ENCODE data around the gene ITPA.
A peak's percentile ranks its signal among the peaks of the same experiment; 100 is the strongest.

Gene ITPA

GRCh38 chr20:3229798-3230197, 20.5 kb downstream of the ITPA start:
- DNase-seq: no peak

DNA sequence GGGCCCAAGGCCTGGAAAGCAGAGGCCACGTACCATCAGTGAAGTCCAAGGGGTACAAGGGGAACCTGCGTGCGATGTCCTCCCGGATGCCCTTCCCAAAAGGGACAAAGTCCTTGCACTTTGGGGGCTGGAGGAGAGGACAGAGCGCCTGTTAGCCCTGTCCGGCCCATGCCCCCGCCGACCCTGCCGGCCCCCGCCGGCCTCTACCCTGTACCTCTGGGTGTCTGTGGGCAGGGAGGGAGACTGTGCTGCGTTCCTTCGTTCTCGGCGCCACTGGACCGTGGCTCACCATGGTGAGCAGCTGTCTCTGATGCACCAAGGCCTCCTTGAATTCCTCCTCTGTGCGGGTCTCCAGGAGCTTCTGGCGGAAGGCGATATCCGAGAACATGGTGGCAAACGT, 21.8 kb downstream of the ITPA start:
- no peak for DNase-seq

DNA sequence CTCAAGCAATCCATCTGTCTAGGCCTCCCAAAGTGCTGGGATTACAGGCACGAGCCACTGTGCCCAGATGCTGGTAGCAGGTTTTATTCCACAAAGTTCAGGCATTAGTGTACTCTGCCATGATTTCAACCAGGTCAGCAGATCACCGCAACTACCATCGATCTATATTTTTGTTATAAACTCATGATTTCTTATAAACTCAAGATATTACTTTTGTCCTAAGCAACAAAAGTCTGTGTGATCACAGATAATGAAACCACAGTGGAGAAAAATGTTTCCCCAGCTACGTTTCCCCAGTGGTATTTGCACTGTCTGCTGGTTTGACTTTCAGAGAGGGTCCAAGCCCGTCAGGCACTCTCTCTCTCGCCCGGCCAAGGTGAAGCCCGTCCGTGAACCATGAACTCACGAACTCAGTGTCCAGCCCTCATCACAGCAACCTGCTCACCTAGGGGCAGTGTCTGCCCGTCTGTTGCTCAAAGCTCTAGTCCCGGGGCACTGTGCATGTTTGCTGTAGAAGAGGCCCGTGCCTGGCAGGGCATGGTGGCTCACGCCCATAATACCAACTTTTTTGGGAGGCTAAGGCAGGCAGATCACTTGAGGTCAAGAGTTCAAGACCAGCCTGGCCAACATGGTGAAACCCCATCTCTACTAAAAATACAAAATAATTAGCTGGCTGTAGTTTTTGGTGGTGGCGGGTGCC, 22.7 kb downstream of the ITPA start:
- DNase-seq: no peak

- no peak for DNase-seq
Measured at GRCh38 chr20:3233131-3233990, 24.1 kb downstream of the ITPA start.

- no peak for DNase-seq
Measured at GRCh38 chr20:3233991-3234498, 24.7 kb downstream of the ITPA start.

DNA sequence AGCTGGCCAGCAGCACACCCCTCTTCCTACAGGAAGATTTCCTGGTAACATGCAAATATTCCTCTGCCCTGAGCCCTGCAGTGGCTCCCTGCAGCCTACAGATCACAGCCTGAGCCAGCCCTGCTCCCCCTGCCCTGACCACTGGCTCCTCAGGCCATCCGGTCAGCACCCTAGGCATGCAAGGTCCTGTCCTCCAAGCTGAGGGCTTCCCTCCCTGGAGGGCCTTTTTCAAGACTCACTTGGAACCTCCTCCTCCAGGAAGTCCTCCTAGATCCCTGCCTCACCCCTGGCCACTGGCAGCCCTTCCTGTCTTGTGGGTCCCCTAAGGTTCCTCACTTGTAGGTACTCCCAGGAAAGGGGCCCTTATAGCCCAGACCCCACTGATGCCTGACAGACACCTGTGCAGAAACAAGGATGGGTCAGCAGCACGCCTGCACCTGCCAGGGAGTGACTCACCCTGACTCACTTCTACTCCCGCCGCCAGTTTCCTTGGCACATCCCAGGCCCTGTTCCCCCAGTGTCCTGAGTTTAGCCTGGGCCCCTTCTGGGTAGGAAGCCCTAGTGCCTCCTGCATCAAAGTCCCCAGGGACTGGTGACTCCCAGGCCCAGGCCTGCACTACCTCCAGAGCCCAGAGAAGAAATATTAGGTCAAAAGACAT, 26.5 kb downstream of the ITPA start:
- peak; percentile 95 for DNase-seq

GRCh38 chr20:3237011-3237957, 28.0 kb downstream of the ITPA start:
- DNase-seq: no peak

GRCh38 chr20:3237958-3238615, 28.8 kb downstream of the ITPA start:
- no peak for DNase-seq

DNA sequence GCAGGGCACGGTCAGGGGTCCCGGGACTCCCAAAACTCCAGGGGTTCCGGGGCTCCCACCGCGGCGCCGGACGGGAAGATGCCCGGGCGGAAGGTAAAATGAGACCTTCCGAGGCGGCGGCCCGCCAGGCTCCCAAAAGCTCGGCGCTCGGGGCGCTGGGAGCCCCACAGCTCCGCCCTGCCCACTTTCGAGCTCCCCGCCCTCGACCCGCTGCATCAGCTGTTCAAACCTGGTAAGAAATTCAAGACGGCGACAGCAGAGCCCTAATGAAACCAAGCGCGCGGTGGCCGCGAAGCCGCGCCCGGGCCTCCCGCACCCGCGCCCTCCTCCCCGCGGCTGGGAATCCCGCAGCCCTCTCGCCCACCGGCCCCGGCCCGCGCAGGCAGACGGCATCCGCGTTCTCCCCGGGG, 29.3 kb downstream of the ITPA start:
- DNase-seq: no peak

DNA sequence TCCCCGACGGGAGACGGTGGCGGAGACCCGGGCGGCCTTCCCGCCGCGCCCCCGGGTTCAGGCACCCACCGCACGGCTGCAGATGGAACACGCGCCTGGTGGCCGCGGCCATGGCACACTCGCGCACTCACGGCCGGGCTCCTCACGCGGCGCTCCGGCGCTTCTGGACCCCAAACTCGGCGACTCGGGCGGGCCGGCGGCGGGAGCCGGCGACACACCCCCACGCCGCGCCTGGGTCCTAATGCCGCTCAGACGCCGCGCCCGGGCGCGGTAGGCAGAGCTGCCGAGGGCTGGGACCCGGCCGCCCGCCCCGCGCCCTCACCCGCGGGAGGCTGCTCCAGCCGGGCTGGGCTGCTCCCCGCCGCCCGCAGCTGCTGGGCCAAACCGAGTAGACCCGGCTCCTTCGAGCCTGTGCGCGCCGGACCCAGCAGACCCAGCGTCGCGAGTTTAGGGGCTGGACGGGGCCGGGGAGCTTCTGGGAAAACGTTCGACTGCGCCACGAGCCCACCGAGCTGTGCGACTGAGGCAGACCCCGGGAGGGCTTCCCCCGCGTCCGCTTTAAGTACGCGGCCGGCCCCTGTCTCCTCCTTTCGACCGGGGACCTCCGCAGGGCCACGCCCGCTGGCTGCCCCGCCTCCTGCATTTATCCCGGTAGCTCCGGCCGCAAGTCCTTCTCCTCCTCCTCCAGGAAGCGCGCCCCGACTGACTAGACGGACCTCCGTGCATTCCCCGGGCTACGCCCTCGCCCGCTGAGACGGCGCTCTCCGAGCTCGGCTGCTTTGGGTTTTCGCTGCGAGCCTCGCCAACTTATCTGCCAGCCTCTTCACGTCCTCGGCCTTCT, 29.9 kb downstream of the ITPA start, which contains the start of gene SLC4A11:
Gene SLC4A11 (minus strand): TSS at position 165 of the 841 bp plus-strand sequence. CDS start 53 bp downstream, at position 112.
- DNase-seq: peak; percentile 87

DNA sequence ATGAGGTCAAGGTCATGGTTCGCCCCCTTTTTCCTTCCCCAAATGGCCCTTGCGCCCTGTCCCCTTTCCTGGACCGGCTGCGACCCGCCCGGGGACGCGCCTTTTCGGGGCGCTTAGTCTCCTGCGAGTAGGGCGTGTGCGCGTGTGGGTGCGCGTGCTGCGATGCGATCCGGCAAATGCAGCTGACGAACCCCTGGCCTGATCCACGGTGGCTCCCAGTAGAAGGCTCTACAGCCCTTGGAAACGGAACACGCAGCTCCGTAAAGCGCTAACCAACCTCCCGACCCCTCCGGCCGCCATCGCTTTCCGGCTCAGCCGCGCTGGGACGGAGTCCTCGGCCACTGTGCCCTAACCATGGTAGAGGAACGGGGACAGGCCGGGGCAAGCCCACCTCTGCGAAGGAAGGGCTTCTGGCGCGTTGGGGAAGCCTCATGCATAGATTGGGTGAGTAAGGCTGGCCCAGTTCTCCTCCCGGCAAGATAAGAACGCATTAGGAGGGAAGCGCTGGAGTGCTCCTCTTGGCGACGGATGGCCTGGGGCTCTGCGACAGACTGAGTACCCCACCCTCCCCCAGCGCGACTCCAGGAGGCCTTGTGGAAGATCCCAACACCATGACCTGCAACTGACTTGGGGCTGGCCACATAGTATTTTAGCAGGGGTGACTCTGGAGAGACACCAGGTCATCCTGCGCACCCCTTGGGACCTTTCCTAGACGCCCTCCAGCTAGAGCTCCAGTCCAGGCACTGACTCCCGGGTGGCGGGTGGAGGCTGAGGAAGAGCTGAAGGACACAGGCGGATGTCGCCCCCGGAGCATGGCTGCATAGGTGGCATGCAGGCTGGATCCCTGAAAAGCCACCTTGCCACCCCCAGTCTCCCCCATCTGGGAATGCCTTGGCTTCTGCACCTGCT, 30.8 kb downstream of the ITPA start:
- DNase-seq: no peak

DNA sequence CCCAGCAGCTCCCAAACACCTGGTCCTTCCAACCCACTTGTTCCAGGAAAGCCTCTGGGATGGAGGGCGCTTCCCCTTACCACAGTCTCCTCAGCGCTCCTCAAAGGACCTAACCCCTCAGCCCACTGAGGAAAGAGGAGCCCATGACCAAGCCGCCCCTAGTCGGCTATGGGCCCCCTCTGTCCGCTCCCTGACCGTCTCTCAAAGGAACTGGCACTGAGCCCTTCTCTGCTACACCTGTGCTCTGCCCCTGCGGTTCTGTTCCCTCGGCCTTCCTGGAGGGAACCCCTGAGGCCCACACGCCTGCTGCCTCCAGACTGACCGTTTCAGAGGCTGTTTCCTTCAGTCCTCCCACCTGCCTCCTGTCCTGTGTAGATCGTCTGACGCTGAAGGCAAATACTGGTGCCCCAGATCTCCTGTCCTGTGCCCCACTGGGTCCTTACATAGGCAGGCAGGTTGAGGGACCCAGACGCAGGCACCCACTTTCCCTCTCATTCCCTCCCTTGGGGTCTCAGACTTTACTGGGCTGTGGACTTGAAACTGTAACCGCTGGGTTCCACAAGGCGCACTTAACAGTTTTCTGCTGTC, 31.6 kb downstream of the ITPA start:
- no peak for DNase-seq

DNA sequence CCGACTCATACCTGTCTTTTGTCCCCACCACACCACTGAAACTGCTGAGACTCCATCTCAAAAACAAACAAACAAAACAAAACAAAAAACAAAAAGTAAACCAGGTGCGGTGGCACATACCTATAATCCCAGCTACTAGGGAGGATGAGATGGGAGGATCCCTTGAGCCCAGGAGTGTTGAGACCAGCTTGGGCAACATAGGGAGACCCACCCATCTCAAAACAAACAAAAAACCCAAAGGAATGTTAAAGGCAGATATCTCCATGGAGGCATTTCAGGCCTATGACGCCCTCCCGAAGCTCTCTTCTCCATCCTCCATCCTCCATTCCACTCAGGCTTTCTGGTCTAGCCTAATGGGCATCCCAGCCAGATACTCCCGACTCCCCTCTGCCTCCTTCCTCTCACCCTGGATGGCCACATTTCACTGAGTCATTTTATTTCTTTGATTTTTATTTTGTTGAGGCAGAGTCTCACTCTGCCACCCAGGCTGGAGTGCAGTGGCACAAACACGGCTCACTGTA, 32.9 kb downstream of the ITPA start:
- DNase-seq: no peak

GRCh38 chr20:3243718-3244358, 34.5 kb downstream of the ITPA start:
- no peak for DNase-seq

DNA sequence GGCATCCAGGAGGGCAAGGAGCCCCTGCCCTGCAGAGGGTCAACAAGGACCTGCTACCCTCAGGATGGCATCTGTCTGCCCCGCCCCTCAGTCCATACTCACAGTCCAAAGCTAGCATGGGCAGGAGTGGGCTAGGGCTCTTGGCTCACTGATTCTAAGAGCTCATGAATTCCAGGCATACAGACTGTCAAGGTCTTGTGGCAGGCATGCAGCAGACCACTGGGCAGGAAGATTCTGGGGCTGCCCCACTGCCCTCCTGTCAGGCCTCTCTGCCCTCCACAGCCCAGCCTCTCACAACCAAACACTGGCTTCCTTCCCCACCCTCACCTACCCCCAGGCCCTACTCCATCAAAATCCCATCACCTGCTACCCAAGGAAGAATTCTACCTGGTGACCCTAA, 35.3 kb downstream of the ITPA start:
- DNase-seq: no peak

DNA sequence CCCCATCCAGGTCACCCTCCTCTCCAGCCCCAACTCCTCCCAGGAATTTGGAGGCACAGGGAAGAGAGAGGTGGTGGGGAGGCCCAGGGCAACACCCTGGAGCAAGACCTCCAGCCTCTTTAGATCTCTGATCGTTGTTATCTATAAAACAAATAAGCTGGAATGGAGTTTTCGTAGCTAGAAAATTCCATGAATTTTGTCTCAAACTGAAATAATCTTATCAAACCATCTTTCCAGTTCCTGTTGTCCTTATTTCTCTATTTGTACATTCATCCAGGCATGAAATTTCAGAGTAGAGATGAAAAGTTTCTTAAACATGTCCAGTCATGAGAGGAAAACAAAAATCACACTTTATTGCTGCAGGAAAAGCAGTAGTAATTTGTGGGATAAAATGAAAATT, 35.9 kb downstream of the ITPA start:
- DNase-seq: no peak

DNA sequence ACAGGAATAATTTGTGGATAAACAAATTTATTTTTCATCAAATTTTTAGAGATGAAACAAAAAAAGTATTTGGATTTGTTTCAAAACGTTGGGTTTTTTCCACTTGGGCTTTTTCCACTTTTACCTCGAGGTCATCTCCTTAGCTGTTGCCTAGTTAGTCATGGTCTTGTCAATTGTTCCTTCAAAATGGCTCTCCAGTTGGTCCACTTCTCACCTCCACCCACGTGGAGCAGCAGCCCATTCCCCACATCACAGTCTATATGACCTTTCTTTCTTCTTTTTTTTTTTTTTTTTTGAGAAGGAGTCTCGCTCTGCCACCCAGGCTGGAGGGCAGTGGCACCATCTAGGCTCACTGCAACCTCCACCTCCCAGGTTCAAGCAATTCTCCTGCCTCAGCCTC, 36.4 kb downstream of the ITPA start:
- DNase-seq: no peak

- no peak for DNase-seq
Measured at GRCh38 chr20:3246682-3247081, 37.4 kb downstream of the ITPA start.
